Calu3 (cell line): ENCODE data around the gene RNASE12. TPM values are rescaled to one million over a fixed set of nuclear protein-coding genes. Genes with fewer than 3 reads are reported as not detected.

ENCODE experiments used
- BruUV-seq: library from RNA; stranded (reverse); fragments of 400-500 nt; replicated peaks from 2 replicates; lab custom pipeline; 2021; lab: Mats Ljungman, UMichigan
- CTCF ChIA-PET: fragments of 300-600 bp; sonication (Branson Sonifier 250); formaldehyde crosslinking; loops from one replicate; lab custom pipeline; 2022; ENCODE audit warnings: antibody characterized with exemption; lab: Charles Lee
- DNase-seq: peaks from one replicate; pipeline ENCODE4 v3.0.0; 2022
- H3K27ac Mint-ChIP-seq: one replicate; pipeline ENCODE4 v1.8.0; 2022; ENCODE audit warnings: mixed read lengths; ENCODE audit not compliant: unreplicated experiment
- H3K27me3 Mint-ChIP-seq: one replicate; pipeline ENCODE4 v1.8.0; 2022; ENCODE audit warnings: mixed read lengths; ENCODE audit not compliant: unreplicated experiment
- H3K36me3 Mint-ChIP-seq: one replicate; pipeline ENCODE4 v1.8.0; 2022; ENCODE audit warnings: mild to moderate bottlenecking, moderate library complexity, mixed read lengths; ENCODE audit not compliant: insufficient read depth, unreplicated experiment
- H3K4me1 Mint-ChIP-seq: one replicate; pipeline ENCODE4 v1.8.0; 2022; ENCODE audit warnings: mild to moderate bottlenecking, low read depth, mixed read lengths; ENCODE audit not compliant: unreplicated experiment
- H3K4me3 Mint-ChIP-seq: one replicate; pipeline ENCODE4 v1.8.0; 2022; ENCODE audit warnings: mild to moderate bottlenecking, low read depth, moderate library complexity, mixed read lengths; ENCODE audit not compliant: unreplicated experiment
- H3K9me3 Mint-ChIP-seq: one replicate; pipeline ENCODE4 v1.8.0; 2022; ENCODE audit warnings: low read depth, mixed read lengths; ENCODE audit not compliant: unreplicated experiment
- CTCF ChIP-seq: fragments of 200-600 bp; IDR thresholded peaks from one replicate; pipeline ENCODE4 v1.8.0; 2022; ENCODE audit warnings: antibody characterized with exemption; ENCODE audit not compliant: unreplicated experiment
- intact Hi-C: fragments of 100-400 bp; cut with micrococcal nuclease; formaldehyde crosslinking; loops from one replicate; pipeline ENCODE4 v1.10.0; 2022; ENCODE audit not compliant: unreplicated experiment
- total RNA-seq: library from RNA; stranded (reverse); gene quantifications from 2 replicates; pipeline ENCODE4 v1.2.3, GENCODE V29; 2022

Gene RNASE12
- total RNA-seq, 1 experiment from 2014 or later, result not detected

GRCh38 chr14:20583908-20584307 is 7.3 kb downstream of the RNASE12 start:
- no TSS peak for BruUV-seq
- H3K9me3 Mint-ChIP-seq, result no peaks in the 10 kb centered on the region
- no peaks in the 10 kb centered on the region for H3K4me1 Mint-ChIP-seq
- CTCF ChIA-PET, result no interaction called here
- no peak for TF ChIP-seq CTCF
- peaks cover 46% of the 10 kb centered on the region for H3K27me3 Mint-ChIP-seq
- DNase-seq, result no peak
- H3K4me3 Mint-ChIP-seq, result no peak overlapping the region
- no peaks in the 10 kb centered on the region for H3K36me3 Mint-ChIP-seq
- intact Hi-C loops, result no loop called here
- H3K27ac Mint-ChIP-seq, result no peak overlapping the region

- H3K4me3 Mint-ChIP-seq, result no peak overlapping the region
These were observed 8.0 kb downstream of the RNASE12 start for GRCh38 chr14:20583142-20583541.

GRCh38 chr14:20580242-20580641 is 10.9 kb downstream of the RNASE12 start:
- no peak for TF ChIP-seq CTCF
- H3K27me3 Mint-ChIP-seq, result peaks cover 18% of the 10 kb centered on the region
- intact Hi-C loops, result no loop called here
- no peak overlapping the region for H3K4me3 Mint-ChIP-seq
- H3K9me3 Mint-ChIP-seq, result no peaks in the 10 kb centered on the region
- CTCF ChIA-PET, result no interaction called here
- no peaks in the 10 kb centered on the region for H3K4me1 Mint-ChIP-seq
- no peak for DNase-seq
- H3K36me3 Mint-ChIP-seq, result no peaks in the 10 kb centered on the region
- BruUV-seq, result no TSS peak
- H3K27ac Mint-ChIP-seq, result no peak overlapping the region

More at GRCh38 chr14:20583142-20583541, 8.0 kb downstream of the RNASE12 start:
- Mint-ChIP-seq H3K4me1 (no peaks in the 10 kb centered on the region), H3K36me3 (no peaks in the 10 kb centered on the region), H3K27ac (no peak overlapping the region), H3K27me3 (peaks cover 46% of the 10 kb centered on the region), H3K9me3 (no peaks in the 10 kb centered on the region)
- intact Hi-C loops, result no loop called here
- no peak for TF ChIP-seq CTCF
- CTCF ChIA-PET, result no interaction called here
- no peak for DNase-seq
- BruUV-seq, result no TSS peak

- H3K4me3 Mint-ChIP-seq, result no peak overlapping the region
- no peaks in the 10 kb centered on the region for H3K36me3 Mint-ChIP-seq
- intact Hi-C loops, result no loop called here
- H3K27ac Mint-ChIP-seq, result no peak overlapping the region
- no peaks in the 10 kb centered on the region for H3K9me3 Mint-ChIP-seq
- H3K27me3 Mint-ChIP-seq, result peaks cover 17% of the 10 kb centered on the region
- H3K4me1 Mint-ChIP-seq, result no peaks in the 10 kb centered on the region
- CTCF ChIA-PET, result no interaction called here
- no peak for DNase-seq
- TF ChIP-seq CTCF, result no peak
- BruUV-seq, result no TSS peak
These were observed 12.2 kb downstream of the RNASE12 start for GRCh38 chr14:20578784-20579502.
